ENCODE data around the gene CLEC2D. TPM values are rescaled to one million over a fixed set of nuclear protein-coding genes. Genes with fewer than 3 reads are reported as not detected.
"Not testable (repeated sequence)": the region's sequence is repeated elsewhere in the genome, so short reads cannot be mapped to it uniquely, and the experiment has no call there.

Gene CLEC2D
- total RNA-seq, 1 donor from 2014 or later, result 3.2 TPM

- TF ChIP-seq CTCF (conservative IDR thresholded peaks at IDR 0.05; ENCODE audit: low read depth, low read length), result no peak
- no peak for DNase-seq (ENCODE audit: low read depth)
- no peak overlapping the region for H3K4me3 ChIP-seq (ENCODE audit: low read depth, low read length)
These were observed 61.9 kb downstream of the CLEC2D start for GRCh38 chr12:9731393-9731792.

- DNase-seq (ENCODE audit: low read depth), result no peak
- TF ChIP-seq CTCF (conservative IDR thresholded peaks at IDR 0.05; ENCODE audit: low read depth, low read length), result no peak
- H3K4me3 ChIP-seq (ENCODE audit: low read depth, low read length), result no peak overlapping the region
These were observed 62.3 kb downstream of the CLEC2D start for GRCh38 chr12:9731797-9732196.

- TF ChIP-seq CTCF (conservative IDR thresholded peaks at IDR 0.05; ENCODE audit: low read depth, low read length), result no peak
- DNase-seq (ENCODE audit: low read depth), result no peak
- no peak within 1 kb of the TSS for H3K4me3 ChIP-seq (ENCODE audit: low read depth, low read length)
These were observed 63.5 kb downstream of the CLEC2D start, which contains the start of gene CLECL1 for GRCh38 chr12:9732921-9733461. Gene CLECL1, minus strand, starts transcription at chr12:9733097.

GRCh38 chr12:9735601-9736000 is 66.1 kb downstream of the CLEC2D start:
- TF ChIP-seq CTCF (conservative IDR thresholded peaks at IDR 0.05; ENCODE audit: low read depth, low read length), result no peak
- no peak overlapping the region for H3K4me3 ChIP-seq (ENCODE audit: low read depth, low read length)
- DNase-seq (ENCODE audit: low read depth), result no peak

GRCh38 chr12:9736936-9737705 is 67.6 kb downstream of the CLEC2D start:
- TF ChIP-seq CTCF (conservative IDR thresholded peaks at IDR 0.05; ENCODE audit: low read depth, low read length), result no peak
- no peak for DNase-seq (ENCODE audit: low read depth)
- H3K4me3 ChIP-seq (ENCODE audit: low read depth, low read length), result no peak overlapping the region

GRCh38 chr12:9738905-9739304 is 69.4 kb downstream of the CLEC2D start:
- not testable (repeated sequence) for H3K4me3 ChIP-seq (ENCODE audit: low read depth, low read length); DNase-seq (ENCODE audit: low read depth)

GRCh38 chr12:9739404-9740105 is 70.0 kb downstream of the CLEC2D start:
- DNase-seq (ENCODE audit: low read depth), result not testable (repeated sequence)
- peak overlapping the region; percentile 26 for H3K4me3 ChIP-seq (ENCODE audit: low read depth, low read length)

Data from epithelial cell of proximal tubule (primary cell).